Muscle layer of colon (tissue), 2 donors: ENCODE data around the gene ALPP.

Experiments
- H3K27ac ChIP-seq: one replicate; pipeline ENCODE4 v1.7.0; 2013; ENCODE audit warnings: low read depth, mild to moderate bottlenecking, low read length, moderate library complexity
- H3K27me3 ChIP-seq, 2 donors: one replicate each; pipeline ENCODE4 v1.7.0; 2013; ENCODE audit warnings: low read length in 2 of 2, mild to moderate bottlenecking in 2 of 2; ENCODE audit not compliant: insufficient read depth in 2 of 2, control insufficient read depth in 1 of 2
- H3K36me3 ChIP-seq: one replicate; pipeline ENCODE4 v1.7.0; 2013; ENCODE audit warnings: mild to moderate bottlenecking, low read length; ENCODE audit not compliant: insufficient read depth
- H3K4me1 ChIP-seq: one replicate; pipeline ENCODE4 v1.7.0; 2013; ENCODE audit warnings: mild to moderate bottlenecking, low read length; ENCODE audit not compliant: insufficient read depth
- H3K4me3 ChIP-seq, 2 donors: one replicate each; pipeline ENCODE4 v1.7.0; 2013; ENCODE audit warnings: low read length in 2 of 2, low read depth in 1 of 2, mild to moderate bottlenecking in 1 of 2, moderate library complexity in 1 of 2
- H3K9ac ChIP-seq: one replicate; pipeline ENCODE4 v1.7.0; 2013; ENCODE audit warnings: low read length
- H3K9me3 ChIP-seq: one replicate; pipeline ENCODE4 v1.7.0; 2013; ENCODE audit warnings: mild to moderate bottlenecking, low read length
- donor health status: abdominal sarcoma.
- donor health status: Adenocarcinoma of cecum.

Gene ALPP

GRCh38 chr2:232343821-232344220 is 34.7 kb upstream of the ALPP start:
- no peaks in the 10 kb centered on the region for H3K36me3 ChIP-seq

GRCh38 chr2:232345251-232345650 is 33.3 kb upstream of the ALPP start:
- H3K9me3 ChIP-seq: no peaks in the 10 kb centered on the region
- no peak overlapping the region for H3K9ac ChIP-seq
- no peak overlapping the region for H3K27ac ChIP-seq
- no peaks in the 10 kb centered on the region for H3K4me1 ChIP-seq
- H3K27me3 ChIP-seq: peaks cover 4 to 15% of the 10 kb centered on the region in 2 donors
- no peaks in the 10 kb centered on the region for H3K36me3 ChIP-seq
- H3K4me3 ChIP-seq: no peak overlapping the region

More at GRCh38 chr2:232343821-232344220, 34.7 kb upstream of the ALPP start:
- Histone ChIP-seq H3K9me3 (no peaks in the 10 kb centered on the region), H3K9ac (no peak overlapping the region), H3K4me3 (no peak overlapping the region), H3K27ac (no peak overlapping the region), H3K27me3 (peaks cover 0 to under 1% of the 10 kb centered on the region in 2 donors), H3K4me1 (no peaks in the 10 kb centered on the region)

GRCh38 chr2:232347369-232347768 is 31.2 kb upstream of the ALPP start:
- Histone ChIP-seq H3K36me3 (no peaks in the 10 kb centered on the region), H3K27me3 (peaks cover 17 to 36% of the 10 kb centered on the region in 2 donors), H3K9me3 (no peaks in the 10 kb centered on the region), H3K27ac (no peak overlapping the region), H3K9ac (no peak overlapping the region), H3K4me3 (no peak overlapping the region), H3K4me1 (no peaks in the 10 kb centered on the region)

GRCh38 chr2:232348936-232349335 is 29.6 kb upstream of the ALPP start:
- H3K36me3 ChIP-seq: no peaks in the 10 kb centered on the region

GRCh38 chr2:232349546-232349945 is 29.0 kb upstream of the ALPP start:
- H3K4me1 ChIP-seq: no peaks in the 10 kb centered on the region
- no peaks in the 10 kb centered on the region for H3K9me3 ChIP-seq
- no peak overlapping the region for H3K9ac ChIP-seq
- no peak overlapping the region for H3K27ac ChIP-seq
- H3K36me3 ChIP-seq: no peaks in the 10 kb centered on the region
- peaks cover 26 to 53% of the 10 kb centered on the region in 2 donors for H3K27me3 ChIP-seq
- H3K4me3 ChIP-seq: no peak overlapping the region

More at GRCh38 chr2:232348936-232349335, 29.6 kb upstream of the ALPP start:
- no peak overlapping the region for H3K27ac ChIP-seq
- H3K27me3 ChIP-seq: peaks cover 26 to 50% of the 10 kb centered on the region in 2 donors
- no peaks in the 10 kb centered on the region for H3K4me1 ChIP-seq
- no peak overlapping the region for H3K4me3 ChIP-seq
- H3K9ac ChIP-seq: no peak overlapping the region
- H3K9me3 ChIP-seq: no peaks in the 10 kb centered on the region

- H3K9ac ChIP-seq: no peak overlapping the region
- H3K4me3 ChIP-seq: no peak overlapping the region
- no peaks in the 10 kb centered on the region for H3K36me3 ChIP-seq
- H3K27ac ChIP-seq: no peak overlapping the region
- H3K4me1 ChIP-seq: no peaks in the 10 kb centered on the region
- H3K9me3 ChIP-seq: no peaks in the 10 kb centered on the region
- H3K27me3 ChIP-seq: peaks cover 26 to 53% of the 10 kb centered on the region in 2 donors
These were observed 28.5 kb upstream of the ALPP start for GRCh38 chr2:232349946-232350635.

- Histone ChIP-seq H3K4me1 (no peaks in the 10 kb centered on the region), H3K9me3 (no peaks in the 10 kb centered on the region), H3K27ac (no peak overlapping the region), H3K36me3 (no peaks in the 10 kb centered on the region), H3K9ac (no peak overlapping the region), H3K4me3 (no peak overlapping the region), H3K27me3 (peaks cover 26 to 53% of the 10 kb centered on the region in 2 donors)
These were observed 27.5 kb upstream of the ALPP start for GRCh38 chr2:232350804-232351685.

- no peak overlapping the region for H3K4me3 ChIP-seq
- no peak overlapping the region for H3K27ac ChIP-seq
- no peaks in the 10 kb centered on the region for H3K9me3 ChIP-seq
- H3K36me3 ChIP-seq: no peaks in the 10 kb centered on the region
- H3K27me3 ChIP-seq: peaks cover 26 to 53% of the 10 kb centered on the region in 2 donors
- H3K4me1 ChIP-seq: no peaks in the 10 kb centered on the region
- no peak overlapping the region for H3K9ac ChIP-seq
These were observed 26.7 kb upstream of the ALPP start for GRCh38 chr2:232351686-232352510.

- Histone ChIP-seq H3K4me3 (no peak overlapping the region), H3K27me3 (peaks cover 26 to 53% of the 10 kb centered on the region in 2 donors), H3K4me1 (no peaks in the 10 kb centered on the region), H3K27ac (no peak overlapping the region), H3K36me3 (no peaks in the 10 kb centered on the region), H3K9me3 (no peaks in the 10 kb centered on the region), H3K9ac (no peak overlapping the region)
These were observed 25.9 kb upstream of the ALPP start for GRCh38 chr2:232352511-232353091.

GRCh38 chr2:232353096-232353495 is 25.5 kb upstream of the ALPP start:
- Histone ChIP-seq H3K27ac (no peak overlapping the region), H3K36me3 (no peaks in the 10 kb centered on the region), H3K9me3 (no peaks in the 10 kb centered on the region), H3K4me1 (no peaks in the 10 kb centered on the region), H3K4me3 (no peak overlapping the region), H3K9ac (no peak overlapping the region), H3K27me3 (peaks cover 26 to 53% of the 10 kb centered on the region in 2 donors)

- H3K4me1 ChIP-seq: no peaks in the 10 kb centered on the region
- H3K4me3 ChIP-seq: no peak overlapping the region
- H3K27ac ChIP-seq: no peak overlapping the region
- H3K9me3 ChIP-seq: no peaks in the 10 kb centered on the region
- H3K36me3 ChIP-seq: no peaks in the 10 kb centered on the region
- no peak overlapping the region for H3K9ac ChIP-seq
- H3K27me3 ChIP-seq: peaks cover 26 to 53% of the 10 kb centered on the region in 2 donors
These were observed 24.9 kb upstream of the ALPP start for GRCh38 chr2:232353660-232354059.
